Tibial artery (tissue), 4 donors: ENCODE results near the gene DMAC2.
"Not testable (repeated sequence)": the region's sequence is repeated elsewhere in the genome, so short reads cannot be mapped to it uniquely, and the experiment has no call there.

ENCODE experiments used
- DNase-seq, 2 donors: peaks; one replicate each; pipeline ENCODE4 v3.0.0-alpha.2; 2019
- H3K27ac ChIP-seq, 2 donors: fragments of 200-600 bp; sonication (generic) in 1 of 2; 1 replicate in 1 of 2; 2 replicates in 1 of 2; pipeline ENCODE4 v1.5.1; 2018 to 2019; ENCODE audit warnings: mild to moderate bottlenecking in 1 of 2
- H3K27me3 ChIP-seq, 2 donors: fragments of 200-600 bp; sonication (generic) in 1 of 2; one replicate each; pipeline versions ENCODE4 v1.5.1 to v1.6.0; 2016 to 2019
- H3K36me3 ChIP-seq, 3 donors: fragments of 200-600 bp; sonication (generic) in 2 of 3; one replicate each; pipeline ENCODE4 v1.5.1; 2016 to 2019; ENCODE audit warnings: mild to moderate bottlenecking in 2 of 3
- H3K4me1 ChIP-seq, 4 donors: fragments of 200-600 bp; sonication (generic) in 2 of 4; 1 replicate in 3 of 4; 2 replicates in 1 of 4; pipeline ENCODE4 v1.5.1; 2016 to 2019
- H3K4me3 ChIP-seq, 2 donors: fragments of 200-600 bp; sonication (generic) in 1 of 2; 1 replicate in 1 of 2; 2 replicates in 1 of 2; pipeline ENCODE4 v1.5.1; 2018 to 2019; ENCODE audit warnings: mild to moderate bottlenecking in 2 of 2
- H3K9me3 ChIP-seq, 3 donors: fragments of 200-600 bp; sonication (generic) in 1 of 3; one replicate each; pipeline ENCODE4 v1.5.1; 2016 to 2019
- intact Hi-C: fragments of 100-400 bp; cut with DNase I; formaldehyde crosslinking; loops from one replicate; pipeline ENCODE4 v1.15.0; 2023; ENCODE audit warnings: low total_unique reads
- TF ChIP-seq, protein P1 (sequence below), 2 experiments: fragments of 200-600 bp in 1 of 2; fragments of 450-650 bp in 1 of 2; IDR thresholded peaks; one replicate each; pipeline ENCODE4 v1.5.1; 2017 to 2019; ENCODE audit warnings: antibody characterized with exemption in 2 of 2, mild to moderate bottlenecking in 1 of 2, moderate library complexity in 1 of 2

Gene DMAC2

DNA sequence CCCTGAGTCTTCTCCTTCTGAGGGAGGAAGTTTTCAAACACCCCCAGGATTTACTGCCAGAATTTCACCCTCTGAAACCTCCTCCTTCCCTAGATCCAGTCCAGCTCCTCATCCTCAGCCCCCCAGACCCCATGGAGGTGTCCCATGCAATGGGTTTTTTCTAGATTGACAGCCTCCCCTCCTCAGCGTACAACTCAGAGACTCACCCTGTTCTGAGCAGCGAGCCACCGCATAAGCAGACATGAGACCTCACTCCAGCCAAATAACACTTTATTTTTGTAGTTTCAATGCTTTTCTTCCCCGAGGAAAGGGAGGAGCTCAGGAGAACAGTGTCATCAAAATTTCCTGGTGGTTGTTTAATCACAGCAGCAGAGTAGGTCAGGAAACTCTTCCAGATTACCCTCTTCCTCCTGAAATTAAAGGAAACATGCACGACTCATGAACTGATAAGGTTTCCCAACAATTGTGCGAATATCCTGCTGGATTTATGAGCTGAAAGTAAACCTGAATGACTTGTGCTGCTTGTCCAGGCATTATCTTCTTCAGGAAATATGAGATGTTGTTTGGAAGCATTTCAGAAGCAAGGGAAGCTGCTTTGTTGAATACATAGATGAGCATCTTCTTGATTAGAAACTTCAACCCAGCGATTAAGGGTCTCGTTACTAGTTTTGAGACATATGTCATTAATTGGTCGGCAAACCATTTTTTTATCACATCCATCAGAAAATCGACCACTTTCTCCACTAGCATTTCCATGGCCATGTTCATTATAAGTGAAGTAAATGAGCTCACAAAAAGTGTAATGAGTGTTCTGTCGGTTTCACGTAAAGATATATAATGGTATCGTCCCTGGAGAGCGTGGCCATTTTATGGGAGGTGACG, 39.4 kb upstream of the DMAC2 start:
- no peaks in the 10 kb centered on the region for H3K36me3 ChIP-seq
- TF ChIP-seq, protein P1, sequence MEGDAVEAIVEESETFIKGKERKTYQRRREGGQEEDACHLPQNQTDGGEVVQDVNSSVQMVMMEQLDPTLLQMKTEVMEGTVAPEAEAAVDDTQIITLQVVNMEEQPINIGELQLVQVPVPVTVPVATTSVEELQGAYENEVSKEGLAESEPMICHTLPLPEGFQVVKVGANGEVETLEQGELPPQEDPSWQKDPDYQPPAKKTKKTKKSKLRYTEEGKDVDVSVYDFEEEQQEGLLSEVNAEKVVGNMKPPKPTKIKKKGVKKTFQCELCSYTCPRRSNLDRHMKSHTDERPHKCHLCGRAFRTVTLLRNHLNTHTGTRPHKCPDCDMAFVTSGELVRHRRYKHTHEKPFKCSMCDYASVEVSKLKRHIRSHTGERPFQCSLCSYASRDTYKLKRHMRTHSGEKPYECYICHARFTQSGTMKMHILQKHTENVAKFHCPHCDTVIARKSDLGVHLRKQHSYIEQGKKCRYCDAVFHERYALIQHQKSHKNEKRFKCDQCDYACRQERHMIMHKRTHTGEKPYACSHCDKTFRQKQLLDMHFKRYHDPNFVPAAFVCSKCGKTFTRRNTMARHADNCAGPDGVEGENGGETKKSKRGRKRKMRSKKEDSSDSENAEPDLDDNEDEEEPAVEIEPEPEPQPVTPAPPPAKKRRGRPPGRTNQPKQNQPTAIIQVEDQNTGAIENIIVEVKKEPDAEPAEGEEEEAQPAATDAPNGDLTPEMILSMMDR (IDR thresholded peaks at IDR 0.05) = no peak
- H3K9me3 ChIP-seq = peaks cover 0 to 4% (median 0%) of the 10 kb centered on the region in 3 donors
- DNase-seq = no peak
- H3K4me3 ChIP-seq = no peak overlapping the region
- intact Hi-C loops = no loop called here
- no peak overlapping the region for H3K27ac ChIP-seq
- H3K27me3 ChIP-seq = peaks cover 0 to 15% of the 10 kb centered on the region in 2 donors
- no peaks in the 10 kb centered on the region for H3K4me1 ChIP-seq

DNA sequence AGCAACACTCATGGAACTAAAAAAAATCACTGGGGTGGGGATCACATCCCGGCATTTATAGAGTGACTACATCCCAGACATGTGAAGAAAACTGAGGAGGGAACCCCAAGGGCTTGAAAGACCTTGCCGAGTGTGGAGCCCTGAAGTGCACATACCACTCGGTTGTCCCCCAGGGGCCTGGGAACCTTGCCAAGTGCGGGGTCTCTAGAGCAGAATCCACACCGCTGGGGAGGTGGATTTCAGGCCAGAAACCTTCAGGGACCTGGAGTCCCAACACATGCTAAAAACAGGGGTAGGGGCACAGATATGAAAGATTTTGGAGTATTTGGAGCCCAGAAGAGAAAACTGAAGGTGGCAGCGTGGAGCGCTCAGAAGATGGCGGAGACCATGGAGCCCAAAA, 38.5 kb upstream of the DMAC2 start:
- Histone ChIP-seq H3K27ac (no peak overlapping the region), H3K4me3 (no peak overlapping the region), H3K9me3 (no peaks in the 10 kb centered on the region), H3K27me3 (peaks cover 0 to 21% of the 10 kb centered on the region in 2 donors), H3K36me3 (no peaks in the 10 kb centered on the region), H3K4me1 (no peaks in the 10 kb centered on the region)
- no peak for DNase-seq
- intact Hi-C loops = no loop called here
- TF ChIP-seq, protein P1 (IDR thresholded peaks at IDR 0.05) = no peak

DNA sequence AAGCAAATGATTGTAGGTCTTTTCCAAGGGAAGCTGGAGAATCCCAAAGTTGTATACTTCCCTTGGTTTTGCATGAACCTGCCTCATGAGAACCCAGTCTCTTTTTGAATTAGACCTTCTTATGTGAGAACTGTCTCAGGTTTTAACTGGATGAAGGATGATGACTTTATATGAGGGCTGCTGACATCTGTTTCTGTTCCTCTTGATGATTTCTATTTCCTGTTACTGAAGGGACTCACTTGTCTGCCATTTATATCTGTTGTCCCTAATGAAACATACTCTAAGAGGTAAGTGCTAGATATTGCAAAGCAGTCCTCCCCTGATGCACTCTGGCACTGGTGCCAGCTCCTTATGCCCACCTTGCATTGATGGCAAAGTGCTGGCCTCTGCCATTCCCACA, 36.9 kb upstream of the DMAC2 start:
- H3K27ac ChIP-seq = no peak overlapping the region
- peaks cover 0 to 24% of the 10 kb centered on the region in 2 donors for H3K27me3 ChIP-seq
- H3K36me3 ChIP-seq = no peaks in the 10 kb centered on the region
- no peak overlapping the region for H3K4me3 ChIP-seq
- intact Hi-C loops = no loop called here
- no peak for DNase-seq
- H3K4me1 ChIP-seq = no peaks in the 10 kb centered on the region
- no peaks in the 10 kb centered on the region for H3K9me3 ChIP-seq
- TF ChIP-seq, protein P1 (IDR thresholded peaks at IDR 0.05) = no peak

DNA sequence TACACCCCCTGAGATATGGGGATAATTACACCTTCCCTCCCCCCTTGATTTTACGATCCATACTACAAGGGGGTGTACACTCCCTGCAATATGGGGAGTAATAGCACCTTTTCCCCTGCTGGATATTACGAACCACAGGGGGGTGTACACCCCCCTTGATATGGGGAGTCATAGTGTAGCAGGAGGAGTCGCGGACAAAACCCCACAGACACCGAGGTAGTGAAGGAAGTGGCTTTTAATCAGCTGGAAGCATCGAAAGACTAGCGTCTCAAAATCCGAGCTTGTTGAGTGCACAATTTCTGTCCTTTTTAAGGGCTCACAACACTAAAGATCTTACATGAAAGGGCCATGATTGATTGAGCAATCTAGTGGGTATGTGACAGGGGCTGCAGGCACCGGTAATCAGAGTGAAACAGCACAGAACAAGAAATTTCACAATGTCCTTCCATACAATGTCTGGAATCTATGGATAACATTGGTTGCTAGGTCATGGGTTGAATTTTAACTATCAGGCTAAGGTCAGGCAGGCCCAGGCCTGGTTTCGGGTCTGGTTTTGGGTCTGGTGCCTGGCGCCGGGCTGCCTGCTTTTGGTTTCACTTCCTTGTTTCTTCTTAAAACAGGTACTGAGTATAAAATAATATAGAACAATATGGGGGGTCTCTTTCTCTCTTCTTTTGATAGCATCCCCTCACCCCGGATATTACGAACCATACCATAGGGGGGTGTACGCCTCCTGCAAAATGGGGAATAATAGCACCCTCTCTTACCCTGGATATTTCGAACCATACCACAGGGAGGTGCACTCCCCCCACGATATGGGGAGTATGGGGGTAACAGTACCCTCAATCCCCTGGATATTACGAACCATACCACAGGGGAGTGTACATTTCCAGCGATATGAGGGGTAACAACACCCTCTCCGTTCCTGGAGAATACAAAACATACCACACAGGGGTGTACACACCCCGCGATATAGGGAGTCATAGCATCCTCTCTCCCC, 23.8 kb upstream of the DMAC2 start:
- H3K27ac ChIP-seq, H3K4me1 ChIP-seq, H3K9me3 ChIP-seq, H3K4me3 ChIP-seq, DNase-seq, H3K36me3 ChIP-seq: not testable (repeated sequence)
- intact Hi-C loops = loop anchor here (5.0 kb wide), 1 partner anchor 99 kb away; no protein-coding TSS in a partner anchor
- H3K27me3 ChIP-seq = peaks cover 0 to 57% of the 10 kb centered on the region in 2 donors

DNA sequence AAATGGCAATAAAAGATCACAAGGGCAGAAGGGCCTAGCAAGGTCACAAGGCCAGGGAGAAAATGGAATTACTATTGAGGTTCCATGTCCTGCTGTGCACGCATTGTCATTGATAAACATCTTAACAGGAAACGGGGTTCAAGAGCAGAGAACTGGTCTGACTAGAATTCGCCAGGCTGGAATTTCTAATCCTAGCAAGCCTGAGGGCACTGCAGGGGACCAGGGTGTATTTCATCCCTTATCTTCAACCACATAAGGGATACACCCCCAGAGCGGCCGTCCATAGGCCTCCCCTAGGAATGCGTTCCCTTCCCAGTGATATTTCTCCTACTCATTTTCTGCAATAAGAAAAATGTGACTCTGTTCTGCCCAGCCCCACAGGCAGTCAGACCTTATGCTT, 22.8 kb upstream of the DMAC2 start:
- no peak for DNase-seq
- Histone ChIP-seq H3K36me3 (no peaks in the 10 kb centered on the region), H3K27ac (no peak overlapping the region), H3K4me1 (no peaks in the 10 kb centered on the region), H3K4me3 (no peak overlapping the region), H3K27me3 (peaks cover 0 to 58% of the 10 kb centered on the region in 2 donors), H3K9me3 (no peaks in the 10 kb centered on the region)
- intact Hi-C loops = loop anchor here (5.0 kb wide), 1 partner anchor 100 kb away; no protein-coding TSS in a partner anchor
- TF ChIP-seq, protein P1 (IDR thresholded peaks at IDR 0.05) = no peak
